HG03066 (cell line): ENCODE results near the gene DGUOK.
A peak's percentile ranks its signal among the peaks of the same experiment; 100 is the strongest.

Source experiments
- ATAC-seq: cut with Tn5 transposase; IDR thresholded peaks from one replicate; pipeline ENCODE4 v1.9.1; 2021; ENCODE audit warnings: low read depth; ENCODE audit not compliant: unreplicated experiment

Gene DGUOK

DNA sequence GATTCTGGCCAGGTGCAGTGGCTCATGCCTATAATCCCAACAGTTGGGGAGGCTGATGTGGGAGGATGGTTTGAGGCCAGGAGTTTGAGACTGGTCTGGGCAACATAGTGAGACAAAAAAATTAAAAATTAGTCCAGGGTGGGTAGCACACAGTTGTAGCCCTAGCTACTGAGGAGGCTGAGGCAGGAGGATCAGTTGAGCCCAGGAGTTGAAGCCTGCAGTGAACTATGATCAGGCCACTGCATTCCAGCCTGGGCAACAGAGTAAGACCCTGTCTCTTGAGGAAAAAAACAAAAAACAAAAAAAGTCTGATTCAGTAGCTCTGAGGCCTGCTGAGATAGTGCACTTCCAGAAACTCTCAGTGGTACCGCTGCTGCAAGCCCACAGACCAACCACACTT is 50.1 kb downstream of the DGUOK start:
- ATAC-seq: no peak

DNA sequence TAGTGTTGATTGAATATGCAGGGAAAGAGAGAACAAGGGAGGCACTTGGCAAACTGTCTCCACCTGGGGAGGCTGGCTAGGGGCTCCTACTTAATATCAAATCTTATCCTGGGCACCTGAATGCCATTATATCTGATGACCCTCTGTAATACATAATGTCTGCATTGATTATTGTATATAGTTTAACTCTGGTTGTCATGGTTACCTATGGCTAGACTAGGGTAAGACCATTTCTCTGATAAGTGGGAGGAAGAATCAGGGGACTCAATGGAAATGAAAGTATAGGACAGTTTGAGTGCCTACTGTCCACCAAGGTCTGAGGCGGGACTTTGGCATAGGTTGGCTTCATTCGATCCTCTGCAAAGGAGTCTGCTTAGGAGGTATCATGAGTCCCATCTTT is 50.8 kb downstream of the DGUOK start:
- ATAC-seq: no peak

GRCh38 chr2:73979021-73979420 is 52.3 kb downstream of the DGUOK start:
- ATAC-seq: no peak

- no peak for ATAC-seq
Measured at GRCh38 chr2:73979686-73980085, 53.0 kb downstream of the DGUOK start.

DNA sequence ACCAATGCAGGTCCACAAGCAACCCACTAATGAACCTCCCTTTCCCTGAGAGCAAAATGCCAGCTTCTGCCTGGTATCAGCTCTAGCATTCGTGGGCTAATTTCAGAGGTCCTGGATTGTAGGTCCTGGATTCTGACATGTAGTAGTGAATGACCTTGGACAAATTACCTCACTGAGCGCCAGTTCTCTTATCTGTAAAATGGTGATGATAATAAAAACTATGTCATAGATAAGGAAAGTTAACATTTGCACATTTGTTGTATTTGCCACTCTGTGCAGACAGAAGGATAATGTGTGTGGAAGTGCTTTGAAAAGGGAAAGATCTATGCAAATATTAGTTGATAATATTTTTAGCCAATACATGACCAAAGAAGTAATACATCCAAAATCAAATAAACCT is 53.9 kb downstream of the DGUOK start:
- ATAC-seq: no peak

- ATAC-seq: no peak
Measured at GRCh38 chr2:73981081-73982001, 54.7 kb downstream of the DGUOK start.

DNA sequence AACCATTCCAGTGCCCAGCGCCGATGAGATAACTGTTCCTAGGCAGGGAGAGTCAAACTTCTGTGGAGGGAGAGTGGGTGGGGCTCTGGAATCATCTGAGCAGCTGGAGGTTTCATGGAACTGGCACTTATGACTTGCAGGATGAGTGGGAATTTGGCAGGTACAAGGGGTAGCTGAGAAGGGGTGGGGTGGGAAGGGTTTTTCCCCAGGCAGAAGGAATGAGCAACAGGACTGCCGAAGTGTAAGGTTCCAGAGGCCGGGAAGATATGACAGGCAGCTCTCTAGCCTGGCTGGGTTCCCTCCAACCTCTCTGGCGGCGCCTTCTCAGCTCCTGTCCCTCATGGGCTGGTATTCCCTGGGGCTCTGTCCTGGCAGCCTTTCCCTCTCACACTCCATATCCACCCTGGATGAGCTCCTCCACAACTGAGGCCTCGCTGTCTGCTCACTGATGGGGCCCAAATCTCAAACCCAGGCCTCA is 55.5 kb downstream of the DGUOK start:
- ATAC-seq: no peak

GRCh38 chr2:73983322-73984202 is 56.9 kb downstream of the DGUOK start:
- no peak for ATAC-seq

GRCh38 chr2:73984203-73984921 is 57.7 kb downstream of the DGUOK start, which contains the start of gene TET3:
TSS of gene TET3 (plus strand) at chr2:73984910. CDS start at chr2:73986404, 1,494 bp downstream.
- ATAC-seq: peak; percentile 26

GRCh38 chr2:73984922-73985307 is 58.2 kb downstream of the DGUOK start:
- peak; percentile 25 for ATAC-seq

DNA sequence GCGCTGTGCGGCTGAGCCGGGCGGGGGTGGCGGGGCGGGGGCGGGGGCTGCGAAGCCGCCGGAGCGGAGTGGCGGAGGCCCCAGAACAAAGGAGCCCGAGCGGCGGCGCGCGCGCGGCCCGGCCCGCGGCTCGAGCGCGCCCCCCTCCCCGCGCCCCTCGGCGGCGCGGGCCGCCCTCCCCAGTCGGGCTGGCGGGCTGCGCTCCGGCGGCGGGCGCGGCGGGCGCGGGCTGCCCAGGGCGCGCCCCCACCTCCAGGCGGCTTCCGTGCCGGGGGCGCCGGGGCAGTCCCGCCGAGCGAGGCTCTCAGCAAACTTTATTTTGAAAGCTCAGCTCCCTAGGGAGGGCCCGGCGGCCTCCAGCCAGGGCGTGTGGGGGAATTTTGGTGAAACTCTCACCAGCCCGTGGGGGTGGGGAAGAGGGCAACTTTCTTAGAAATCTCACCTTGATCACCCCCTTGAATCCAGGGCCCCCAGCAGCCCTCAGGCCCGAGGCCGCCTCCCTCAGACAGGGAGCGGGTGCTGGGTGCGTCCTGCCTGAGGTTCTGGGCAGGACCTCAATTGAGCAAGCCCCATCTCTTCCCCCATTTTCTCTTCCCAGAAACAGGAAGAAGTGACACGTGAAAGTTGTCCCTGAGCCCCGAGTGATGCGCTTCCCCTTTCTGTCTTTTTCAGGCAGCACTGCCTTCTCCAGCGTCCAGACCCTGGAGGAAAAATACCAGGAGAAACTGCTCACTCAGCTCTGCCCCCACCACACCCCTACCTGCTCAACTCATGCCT is 58.8 kb downstream of the DGUOK start:
- peak; percentile 32 for ATAC-seq

GRCh38 chr2:73986085-73986681 is 59.5 kb downstream of the DGUOK start:
- ATAC-seq: no peak

GRCh38 chr2:73987109-73987947 is 60.6 kb downstream of the DGUOK start:
- ATAC-seq: no peak

GRCh38 chr2:73987948-73988700 is 61.4 kb downstream of the DGUOK start:
- no peak for ATAC-seq

DNA sequence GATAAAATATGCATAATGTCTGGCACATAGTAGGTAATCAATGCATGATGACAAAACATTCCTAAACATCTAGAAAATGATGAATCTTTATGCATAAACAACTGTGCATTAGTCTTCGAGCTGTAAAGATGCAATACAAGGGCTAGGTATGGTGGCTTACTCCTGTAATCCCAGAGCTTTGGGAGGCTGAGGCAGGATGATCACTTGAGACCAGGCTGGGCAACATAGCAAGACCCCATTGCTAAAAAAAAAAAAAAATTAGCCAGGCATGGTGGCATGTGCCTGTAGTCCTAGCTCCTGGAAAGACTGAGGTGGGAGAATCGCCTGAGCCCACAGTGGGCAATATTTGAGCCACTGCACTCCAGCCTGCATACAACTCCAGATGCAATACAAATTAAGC is 63.3 kb downstream of the DGUOK start:
- no peak for ATAC-seq

DNA sequence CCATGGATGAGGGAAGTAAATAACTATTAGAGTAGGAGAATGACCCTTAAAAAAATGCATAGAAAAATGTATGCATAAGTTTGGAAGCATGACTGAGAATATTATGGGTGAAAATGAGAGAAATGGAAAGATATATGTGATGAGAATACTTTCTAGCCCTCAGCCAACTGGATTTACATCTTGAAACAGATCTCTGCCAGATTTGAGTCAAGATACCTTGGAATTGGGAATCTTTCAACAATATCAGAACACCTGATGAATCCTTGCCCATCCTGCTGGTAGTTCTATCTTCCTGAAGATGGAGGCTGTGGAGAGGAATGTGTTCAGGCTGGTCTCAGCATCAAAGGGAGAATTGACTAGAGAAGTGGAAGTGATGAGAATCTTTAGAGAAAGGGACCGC is 63.9 kb downstream of the DGUOK start:
- no peak for ATAC-seq

DNA sequence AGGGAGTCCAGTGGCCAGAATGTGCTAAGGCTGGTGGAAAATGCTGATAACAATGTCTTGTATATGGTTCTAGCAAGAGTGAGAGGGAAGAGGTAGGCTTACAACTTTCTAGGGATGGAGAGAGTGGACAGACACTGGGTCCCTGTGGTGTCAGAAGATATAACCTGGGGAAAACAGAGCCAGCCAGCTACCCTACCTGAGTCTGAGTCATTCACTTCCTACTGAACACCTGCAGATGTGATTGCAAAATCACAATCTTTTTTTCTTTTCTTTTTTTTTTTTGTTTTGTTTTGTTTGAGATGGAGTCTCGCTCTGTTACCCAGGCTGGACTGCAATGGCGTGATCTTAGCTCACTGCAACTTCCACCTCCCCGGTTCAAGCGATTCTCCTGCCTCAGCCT is 65.4 kb downstream of the DGUOK start:
- no peak for ATAC-seq

GRCh38 chr2:73993376-73993775 is 66.7 kb downstream of the DGUOK start:
- ATAC-seq: no peak
